BE2C (cell line): ENCODE measurements around the gene MCTP2.

Experiments used
- DNase-seq: peaks from one replicate; pipeline ENCODE4 v3.0.0-alpha.2; 2020
- H3K27me3 ChIP-seq: fragments of 250-450 bp; sonication (Bioruptor Pico); 2 replicates; pipeline ENCODE4 v1.5.1; 2020; ENCODE audit warnings: mild to moderate bottlenecking
- H3K36me3 ChIP-seq: fragments of 250-450 bp; sonication (Bioruptor Pico); 2 replicates; pipeline ENCODE4 v1.5.1; 2020; ENCODE audit warnings: mild to moderate bottlenecking
- H3K4me1 ChIP-seq: fragments of 250-450 bp; sonication (Bioruptor Pico); 2 replicates; pipeline ENCODE4 v1.5.1; 2020
- H3K4me3 ChIP-seq: 2 replicates; pipeline ENCODE4 v1.5.1; 2011; ENCODE audit warnings: low read depth, low read length
- H3K9me3 ChIP-seq: fragments of 250-450 bp; sonication (Bioruptor Pico); 2 replicates; pipeline ENCODE4 v1.5.1; 2020
- CTCF ChIP-seq: IDR thresholded peaks from 2 replicates; pipeline ENCODE4 v1.5.1; 2012; ENCODE audit warnings: mild to moderate bottlenecking, low read depth, low read length

The MCTP2 gene

DNA sequence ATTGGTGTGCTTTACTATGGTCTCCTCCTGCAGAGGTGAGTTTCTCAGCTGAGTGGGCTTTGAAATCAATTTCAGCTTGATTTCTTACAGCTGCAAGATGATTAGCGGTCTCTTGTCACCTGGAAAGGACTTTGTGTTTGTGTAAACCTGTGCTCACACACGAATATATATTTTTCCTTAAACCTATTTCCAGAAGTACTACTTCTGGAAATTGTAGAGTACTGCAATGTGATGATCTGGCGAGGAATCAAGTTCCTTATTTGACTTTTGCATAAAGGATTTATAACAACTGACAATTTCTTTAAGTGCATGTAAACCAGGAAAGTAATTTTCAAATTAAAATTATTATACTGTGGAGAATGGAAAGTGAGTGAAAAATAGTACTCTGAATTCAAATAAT is 2.1 kb downstream of the MCTP2 start:
- no peak for DNase-seq
- H3K4me1 ChIP-seq = no peaks in the 10 kb centered on the region
- peaks cover 10% of the 10 kb centered on the region for H3K27me3 ChIP-seq
- no peaks in the 10 kb centered on the region for H3K9me3 ChIP-seq
- TF ChIP-seq CTCF = no peak
- H3K36me3 ChIP-seq = no peaks in the 10 kb centered on the region
- H3K4me3 ChIP-seq = no peak overlapping the region

GRCh38 chr15:94234300-94234699 is 2.9 kb downstream of the MCTP2 start:
- no peak for TF ChIP-seq CTCF
- no peak for DNase-seq
- H3K36me3 ChIP-seq = no peaks in the 10 kb centered on the region
- peaks cover 10% of the 10 kb centered on the region for H3K27me3 ChIP-seq
- no peaks in the 10 kb centered on the region for H3K9me3 ChIP-seq
- no peaks in the 10 kb centered on the region for H3K4me1 ChIP-seq
- H3K4me3 ChIP-seq = no peak overlapping the region

GRCh38 chr15:94235041-94235440 is 3.7 kb downstream of the MCTP2 start:
- H3K27me3 ChIP-seq = peaks cover 10% of the 10 kb centered on the region
- TF ChIP-seq CTCF = no peak
- no peaks in the 10 kb centered on the region for H3K4me1 ChIP-seq
- DNase-seq = no peak
- H3K4me3 ChIP-seq = no peak overlapping the region
- H3K9me3 ChIP-seq = no peaks in the 10 kb centered on the region
- no peaks in the 10 kb centered on the region for H3K36me3 ChIP-seq

GRCh38 chr15:94235646-94236045 is 4.3 kb downstream of the MCTP2 start:
- DNase-seq = no peak
- no peak overlapping the region for H3K4me3 ChIP-seq
- no peaks in the 10 kb centered on the region for H3K9me3 ChIP-seq
- no peak for TF ChIP-seq CTCF
- H3K36me3 ChIP-seq = no peaks in the 10 kb centered on the region
- H3K27me3 ChIP-seq = peaks cover 10% of the 10 kb centered on the region
- peaks cover 4% of the 10 kb centered on the region; the same call in 1 of the 2 replicates for H3K4me1 ChIP-seq

DNA sequence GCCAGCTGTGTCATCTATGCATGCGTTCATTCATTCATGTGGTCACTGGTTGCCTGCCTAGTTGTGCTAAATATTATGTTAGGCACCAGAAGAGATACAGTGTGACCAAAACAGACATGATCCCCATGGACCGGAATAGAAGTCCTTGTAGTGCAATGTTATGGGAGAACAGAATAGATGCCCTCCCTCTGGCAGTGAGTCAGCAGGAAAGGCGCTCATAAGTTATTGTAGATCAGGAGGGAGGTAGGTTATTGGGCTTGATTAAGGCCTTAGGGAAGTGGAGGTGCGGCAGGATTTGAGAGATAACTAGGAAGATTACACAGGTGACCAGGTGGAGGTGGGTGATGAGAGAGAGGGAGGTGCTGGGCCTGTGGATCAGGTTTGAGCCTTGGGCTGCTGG is 5.2 kb downstream of the MCTP2 start:
- peaks cover 2% of the 10 kb centered on the region for H3K27me3 ChIP-seq
- no peak overlapping the region for H3K4me3 ChIP-seq
- no peaks in the 10 kb centered on the region for H3K36me3 ChIP-seq
- no peaks in the 10 kb centered on the region for H3K9me3 ChIP-seq
- DNase-seq = no peak
- TF ChIP-seq CTCF = no peak
- peaks cover 4% of the 10 kb centered on the region; the same call in 1 of the 2 replicates for H3K4me1 ChIP-seq

DNA sequence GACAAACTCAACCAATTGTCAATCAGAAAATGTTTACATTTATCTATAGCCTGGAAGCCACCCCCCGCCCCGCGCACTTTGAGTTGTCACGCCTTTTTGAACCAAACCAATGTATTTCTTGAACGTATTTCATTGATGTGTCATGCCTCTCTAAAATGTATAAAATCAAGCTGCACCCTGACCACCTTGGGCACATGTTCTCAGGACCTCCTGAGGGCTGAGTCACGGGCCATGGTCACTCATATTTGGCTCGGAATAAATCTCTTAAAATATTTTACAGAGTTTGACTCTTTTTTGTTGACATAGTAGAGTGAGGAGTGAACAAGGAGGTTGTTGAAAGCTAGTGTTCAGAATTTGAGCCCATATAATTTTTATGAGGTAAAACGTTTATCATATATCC is 6.5 kb downstream of the MCTP2 start:
- TF ChIP-seq CTCF = no peak
- no peak for DNase-seq
- Histone ChIP-seq H3K4me3 (no peak overlapping the region), H3K27me3 (no peaks in the 10 kb centered on the region), H3K4me1 (peaks cover 4% of the 10 kb centered on the region; the same call in 1 of the 2 replicates), H3K36me3 (no peaks in the 10 kb centered on the region), H3K9me3 (no peaks in the 10 kb centered on the region)
